ENCODE data around the gene CLEC12A.
"Not testable (repeated sequence)": the region's sequence is repeated elsewhere in the genome, so short reads cannot be mapped to it uniquely, and the experiment has no call there.

CLEC12A gene

DNA sequence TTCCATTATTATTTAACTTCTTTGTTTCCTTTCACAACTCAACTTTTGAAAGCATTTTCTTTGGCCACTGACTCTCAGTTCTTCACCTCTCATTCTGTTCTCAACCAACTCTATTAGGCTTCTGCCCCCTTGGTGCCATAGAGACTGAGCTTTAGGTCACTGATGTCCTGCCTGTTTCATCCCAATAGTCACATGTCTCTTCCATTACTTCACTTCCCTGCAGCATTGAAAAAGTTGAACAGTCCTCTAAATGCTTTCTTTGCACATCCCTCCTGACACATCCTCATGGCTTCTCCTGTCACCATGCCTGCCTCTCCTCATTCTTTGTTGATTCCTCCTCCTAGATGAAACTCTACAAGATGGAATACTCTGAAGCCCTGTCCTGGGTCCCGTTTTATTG lies 2.7 kb downstream of the CLEC12A start:
- DNase-seq: no peak

DNA sequence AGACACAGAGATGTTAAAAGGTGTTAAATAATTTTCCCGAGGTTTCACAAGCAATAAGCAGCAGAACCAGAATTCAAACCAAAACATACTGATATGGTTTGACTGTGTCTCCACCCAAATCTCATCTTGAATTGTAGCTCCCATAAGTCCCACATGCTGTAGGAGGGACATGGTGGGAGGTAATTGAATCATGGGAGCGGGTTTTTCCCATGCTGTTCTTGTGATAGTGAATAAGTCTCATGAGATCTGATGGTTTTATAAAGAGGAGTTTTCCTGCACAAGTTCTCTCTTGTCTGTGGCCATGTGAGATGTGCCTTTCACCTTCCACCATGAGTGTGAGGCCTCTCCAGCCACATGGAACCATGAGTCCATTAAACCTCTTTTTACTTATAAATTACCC lies 3.5 kb downstream of the CLEC12A start:
- not testable (repeated sequence) for DNase-seq

DNA sequence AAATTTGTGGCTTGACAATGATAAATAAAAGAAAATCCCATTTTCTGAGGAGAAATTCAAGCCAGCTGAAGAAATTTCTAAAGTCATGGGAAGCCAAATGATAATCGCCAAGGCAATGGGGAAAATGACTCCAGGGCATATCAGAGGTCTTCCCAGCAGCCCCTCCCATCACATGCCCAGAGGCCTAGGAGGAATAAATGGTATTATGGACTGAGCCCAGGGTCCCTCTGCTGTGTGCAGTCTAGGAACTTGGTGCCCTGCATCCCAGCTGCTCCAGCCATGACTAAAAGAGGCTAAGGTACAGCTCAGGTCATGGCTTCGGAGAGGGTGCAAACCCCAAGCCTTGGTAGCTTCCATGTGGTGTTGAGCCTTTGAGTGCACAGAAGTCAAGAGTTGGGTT lies 4.4 kb downstream of the CLEC12A start:
- DNase-seq: no peak

DNA sequence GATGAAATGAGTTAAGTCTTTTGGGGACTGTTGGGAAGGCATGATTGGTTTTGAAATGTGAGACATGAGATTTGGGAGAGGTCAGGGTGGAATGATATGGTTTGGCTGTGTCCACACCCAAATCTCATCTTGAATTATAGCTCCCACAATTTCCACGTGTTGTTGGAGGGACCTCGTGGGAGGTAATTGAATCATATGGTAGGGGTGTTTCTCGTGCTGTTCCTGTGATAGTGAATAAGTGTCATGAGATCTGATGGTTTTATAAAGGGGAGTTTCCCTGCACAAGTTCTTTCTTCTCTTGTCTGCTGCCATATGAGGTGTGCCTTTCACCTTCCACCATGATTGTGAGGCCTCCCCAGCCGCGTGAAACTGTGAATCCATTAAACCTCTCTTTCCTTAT lies 5.4 kb downstream of the CLEC12A start:
- DNase-seq: not testable (repeated sequence)

DNA sequence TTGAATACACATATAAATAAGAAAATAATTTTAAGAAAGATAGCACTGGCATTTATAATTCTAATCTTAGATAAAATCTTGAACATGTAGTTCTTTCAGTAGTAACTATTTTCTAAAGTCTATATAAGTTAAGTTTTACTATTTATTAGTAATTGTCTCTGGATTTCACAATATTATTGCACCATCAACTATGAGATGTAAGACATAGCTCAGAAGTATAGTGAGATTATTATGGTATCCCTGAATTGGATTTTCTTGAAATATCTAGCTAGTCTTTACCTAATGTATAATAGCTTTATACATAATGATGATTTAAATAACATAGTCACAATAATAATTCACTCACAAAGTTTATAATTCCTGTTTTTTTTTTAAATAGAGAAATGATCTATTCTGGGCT lies 6.7 kb downstream of the CLEC12A start:
- DNase-seq: no peak

DNA sequence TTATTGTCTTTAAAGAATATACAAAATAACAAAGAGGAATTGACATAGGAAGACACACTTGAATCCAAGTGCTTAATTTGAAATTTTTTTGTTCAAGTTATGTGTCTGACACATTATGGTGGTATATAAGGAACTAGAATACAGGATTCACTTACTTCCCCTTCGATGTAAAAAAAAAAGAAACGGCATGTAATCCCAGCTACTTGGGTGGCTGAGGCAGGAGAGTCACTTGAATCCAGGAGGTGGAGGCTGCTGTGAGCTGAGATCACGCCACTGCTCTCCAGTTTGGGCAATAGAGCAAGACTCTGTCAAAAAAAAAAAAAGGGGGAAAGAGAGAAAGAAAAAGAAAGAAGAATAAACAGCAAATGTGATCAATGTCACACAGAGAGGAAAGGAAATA lies 8.9 kb downstream of the CLEC12A start:
- no peak for DNase-seq

DNA sequence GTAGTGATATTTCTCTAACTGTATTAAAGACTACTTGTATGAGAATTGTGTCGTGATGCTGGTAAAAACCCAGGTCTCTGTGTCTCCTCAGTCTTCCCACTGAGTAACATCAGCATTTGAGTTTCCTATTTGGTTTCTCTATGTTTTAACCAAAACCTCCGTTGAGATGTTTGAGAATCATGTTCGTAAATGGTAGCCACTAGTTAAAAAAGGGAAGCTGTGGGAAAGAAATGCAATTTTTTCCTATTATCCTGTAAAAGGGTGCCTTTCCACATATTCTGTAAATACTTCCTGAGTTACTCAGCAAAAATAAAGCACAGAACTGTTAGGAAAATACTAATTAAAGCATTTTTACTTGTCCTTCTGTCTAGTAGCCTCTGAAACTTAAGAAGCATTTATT lies 20.7 kb downstream of the CLEC12A start:
- no peak for DNase-seq

DNA sequence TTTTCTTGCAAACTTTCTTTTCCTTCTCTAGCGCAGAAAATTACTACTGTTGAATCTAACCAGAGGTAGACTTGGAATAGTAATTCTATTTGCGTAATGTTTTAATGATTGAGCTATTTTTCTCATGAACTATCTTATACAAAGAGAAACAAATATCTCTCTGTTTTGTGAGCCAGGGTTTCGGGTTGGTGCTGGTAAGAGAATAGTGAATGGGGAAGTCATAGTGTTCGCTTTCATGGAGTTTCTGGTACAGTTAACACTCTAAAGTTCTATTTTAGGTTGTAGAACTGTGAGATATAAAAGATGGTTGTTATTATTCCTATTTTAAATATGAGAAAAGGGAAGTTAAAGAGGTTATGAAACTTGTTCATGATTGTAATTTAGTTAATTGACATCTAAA lies 21.1 kb downstream of the CLEC12A start:
- DNase-seq: no peak

DNA sequence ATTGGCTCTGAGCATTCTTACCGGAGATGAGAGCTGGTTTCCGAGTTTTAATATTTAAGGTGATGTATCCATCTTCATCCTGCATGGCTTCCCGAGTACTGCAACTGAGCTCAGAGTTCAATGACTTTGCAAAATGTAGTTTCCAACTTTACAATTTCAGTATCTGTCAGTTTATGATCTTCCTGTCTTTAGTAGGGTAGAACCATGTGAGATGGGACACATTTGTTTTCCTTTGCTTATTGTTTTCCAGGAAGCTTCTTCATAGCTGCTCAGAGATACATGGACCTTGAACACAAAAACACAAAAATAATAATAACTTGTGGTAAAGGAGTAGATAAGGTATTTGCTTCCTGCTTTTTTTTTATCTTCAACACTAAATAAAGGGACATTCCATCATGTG lies 27.8 kb downstream of the CLEC12A start, which contains the start of gene CLEC1B:
Gene CLEC1B, minus strand, starts transcription at position 106 of the 400 bp plus-strand sequence. Its CDS starts 21 bp downstream, at position 85.
- no peak for DNase-seq

DNA sequence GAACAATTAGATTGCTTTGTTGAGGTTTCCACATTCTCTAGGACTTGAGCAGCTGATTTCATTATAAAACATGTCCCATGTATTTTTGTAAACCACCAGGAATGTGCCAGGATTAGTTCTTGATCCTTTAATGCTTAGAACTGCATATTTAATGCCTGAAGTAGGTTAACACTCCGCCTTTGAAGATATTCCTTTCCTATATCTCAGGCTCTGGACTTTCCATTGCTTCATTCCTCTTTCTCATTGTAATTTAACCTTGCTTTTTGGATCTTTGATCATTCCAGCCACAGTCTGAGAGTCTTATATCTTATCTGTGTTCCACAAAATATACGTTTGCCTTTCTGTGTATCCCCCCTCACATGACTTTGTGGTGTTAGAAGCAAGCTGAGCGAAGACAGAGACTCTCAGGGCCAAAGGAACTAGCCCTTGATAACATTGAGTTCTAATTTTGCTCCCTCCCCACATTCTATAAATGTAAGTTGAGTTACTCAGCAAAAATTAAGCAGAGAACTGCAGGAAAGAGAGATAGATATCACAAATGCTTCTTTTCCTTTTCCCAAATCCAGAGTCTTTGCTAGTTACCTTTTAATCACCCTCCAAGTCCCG lies 30.1 kb downstream of the CLEC12A start:
- DNase-seq: no peak

DNA sequence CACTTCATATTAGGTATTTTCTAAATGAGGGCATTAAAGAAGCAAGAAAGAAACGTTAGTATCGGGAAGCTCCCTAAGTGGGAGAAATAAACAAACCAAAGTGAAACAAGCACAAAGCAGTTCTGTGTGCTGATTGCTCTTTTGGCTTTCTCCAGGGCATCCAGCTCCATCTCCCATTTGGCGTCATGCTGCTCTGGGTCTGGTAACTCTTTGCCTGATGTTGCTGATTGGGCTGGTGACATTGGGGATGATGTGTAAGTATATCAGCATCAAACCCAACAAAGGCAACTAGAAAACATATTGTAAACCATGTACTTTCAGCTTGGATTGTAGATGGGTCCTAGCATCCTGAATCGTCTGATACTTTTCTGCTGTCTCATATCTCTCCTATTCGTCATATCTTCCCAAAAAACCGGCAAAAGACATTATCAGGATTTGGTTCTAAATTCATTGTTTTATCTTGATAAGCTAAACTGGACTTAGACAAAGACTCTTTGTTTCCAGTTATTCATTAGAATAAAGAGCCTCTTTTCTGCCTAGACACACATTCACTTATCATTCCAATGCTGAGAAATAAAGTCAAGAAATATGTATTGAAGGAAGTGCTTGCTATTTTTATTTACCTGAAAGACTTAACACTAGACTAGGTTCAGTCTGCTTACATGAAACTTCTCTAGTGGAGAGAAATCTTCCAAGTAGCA lies 41.6 kb downstream of the CLEC12A start:
- DNase-seq: no peak

DNA sequence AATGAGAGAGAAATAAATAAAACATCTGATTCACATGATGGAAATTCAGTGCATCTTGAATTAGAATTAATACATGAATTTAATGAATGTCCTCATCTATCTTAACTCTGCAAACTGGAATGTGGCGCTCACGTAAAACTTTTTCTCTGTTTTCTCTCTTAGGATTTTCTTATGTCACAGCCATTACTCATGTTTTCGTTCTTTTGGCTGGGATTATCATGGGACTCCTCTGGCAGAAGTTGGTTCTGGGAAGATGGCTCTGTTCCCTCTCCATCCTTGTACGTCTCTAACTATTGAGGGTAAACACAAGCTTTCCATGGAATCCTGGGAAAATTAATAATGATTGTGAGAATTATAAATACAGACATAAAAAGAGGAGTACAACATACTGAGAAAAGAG lies 44.2 kb downstream of the CLEC12A start:
- DNase-seq: no peak

DNA sequence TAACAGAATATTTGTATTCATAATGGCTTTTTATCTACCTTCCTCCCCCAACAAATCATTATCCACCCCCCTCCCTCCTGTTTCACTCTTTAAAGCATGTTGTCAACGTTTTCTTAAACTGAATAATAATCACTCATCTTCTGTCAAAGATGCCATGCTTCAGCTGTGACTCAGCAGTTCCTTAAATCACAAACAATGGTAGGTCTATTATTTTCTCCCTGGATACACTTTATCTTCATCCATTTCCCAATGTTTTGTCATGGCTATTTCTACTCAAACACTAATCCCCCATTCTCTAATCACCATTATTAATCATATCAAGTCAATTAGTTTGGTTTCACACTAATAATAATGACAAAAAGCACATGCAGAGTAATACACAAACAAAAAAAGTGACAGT lies 45.7 kb downstream of the CLEC12A start:
- no peak for DNase-seq

DNA sequence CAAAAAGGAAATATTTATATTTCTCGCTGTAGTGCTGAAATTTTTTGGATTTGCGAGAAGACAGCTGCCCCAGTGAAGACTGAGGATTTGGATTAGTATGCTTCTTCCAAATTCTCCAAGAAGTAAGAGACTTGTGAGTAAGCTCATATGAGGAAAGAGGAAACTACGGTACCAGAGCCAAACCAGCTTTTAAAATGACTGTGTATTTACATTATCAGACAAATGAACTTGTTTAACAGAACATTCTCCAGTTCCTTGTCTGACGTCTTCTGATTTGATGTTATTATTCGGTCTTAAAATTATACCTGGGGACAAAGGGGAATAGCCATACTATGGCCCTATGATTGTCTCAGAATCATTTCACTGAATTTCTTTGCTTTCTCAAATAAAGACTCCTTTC lies 47.2 kb downstream of the CLEC12A start:
- DNase-seq: no peak

DNA sequence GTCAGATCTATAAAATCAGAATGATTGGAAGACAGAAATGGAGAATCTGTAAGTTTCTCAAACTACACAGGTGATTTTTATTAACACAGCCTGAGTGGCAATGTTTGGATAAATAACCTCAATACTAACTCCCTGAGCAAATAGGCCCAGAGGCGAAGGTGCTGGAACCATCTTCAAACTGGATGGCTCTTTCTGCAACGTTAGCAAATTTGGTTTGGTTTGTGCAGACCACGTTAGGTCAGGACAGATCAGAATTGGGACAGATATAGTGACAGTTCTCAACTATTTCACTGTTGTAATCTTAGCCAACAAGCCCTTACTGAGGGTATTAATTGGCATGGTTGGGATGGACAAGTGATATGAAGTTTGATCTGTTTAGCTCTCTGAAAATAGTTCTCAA lies 50.1 kb downstream of the CLEC12A start:
- no peak for DNase-seq

DNA sequence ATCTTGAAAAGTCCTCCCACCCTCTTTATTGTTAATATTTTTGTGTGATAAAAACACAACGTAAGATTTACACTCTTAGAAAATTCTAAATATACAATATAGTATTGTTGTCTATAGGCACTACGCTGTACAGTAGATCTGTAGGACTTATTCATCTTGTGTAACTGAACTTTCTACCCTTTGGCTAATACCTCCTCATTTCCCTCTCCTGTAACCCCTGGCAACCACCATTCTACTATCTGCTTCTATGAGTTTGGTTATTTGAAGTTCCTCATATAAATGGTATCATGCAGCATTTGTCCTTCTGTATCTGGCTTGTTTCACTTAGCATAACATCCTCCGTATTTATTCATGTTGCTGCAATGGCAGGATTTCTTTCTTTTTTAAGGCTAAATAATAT lies 54.0 kb downstream of the CLEC12A start:
- DNase-seq: no peak

DNA sequence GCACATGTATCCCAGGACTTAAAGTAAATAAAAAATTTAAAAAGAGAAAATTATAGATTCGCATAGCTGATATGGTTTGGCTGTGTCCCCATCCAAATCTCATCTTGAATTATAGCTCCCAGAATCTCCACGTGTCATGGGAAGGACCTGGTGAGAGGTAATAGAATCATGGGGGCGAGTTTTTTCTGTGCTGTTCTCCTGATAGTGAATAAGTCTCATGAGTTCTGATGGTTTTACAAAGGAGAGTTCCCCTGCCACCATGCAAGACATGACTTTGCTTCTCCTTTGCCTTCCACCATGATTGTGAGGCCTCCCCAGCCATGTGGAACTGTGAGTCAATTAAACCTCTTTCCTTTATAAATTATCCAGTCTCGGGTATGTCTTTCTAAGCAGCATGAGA lies 55.5 kb downstream of the CLEC12A start:
- not testable (repeated sequence) for DNase-seq

DNA sequence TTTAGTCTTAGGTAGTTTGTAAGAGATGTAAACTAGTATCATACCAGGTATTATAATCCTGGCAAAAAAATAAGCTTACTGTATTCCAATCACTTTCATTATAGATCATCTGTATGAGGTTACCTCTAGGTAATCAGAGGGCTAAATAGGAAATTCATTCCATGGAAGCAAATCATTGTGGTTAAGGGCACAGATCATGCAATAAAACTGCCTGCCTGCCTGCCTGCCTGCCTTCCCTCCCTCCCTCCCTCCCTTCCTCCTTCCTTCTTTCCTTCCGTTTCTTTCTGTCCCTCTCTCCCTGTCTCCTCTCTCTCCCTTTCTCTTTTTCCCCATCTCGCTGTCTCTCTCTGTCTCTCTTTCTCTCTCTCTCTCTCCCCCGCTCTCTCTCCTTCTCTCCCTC lies 56.1 kb downstream of the CLEC12A start:
- DNase-seq: no peak

DNA sequence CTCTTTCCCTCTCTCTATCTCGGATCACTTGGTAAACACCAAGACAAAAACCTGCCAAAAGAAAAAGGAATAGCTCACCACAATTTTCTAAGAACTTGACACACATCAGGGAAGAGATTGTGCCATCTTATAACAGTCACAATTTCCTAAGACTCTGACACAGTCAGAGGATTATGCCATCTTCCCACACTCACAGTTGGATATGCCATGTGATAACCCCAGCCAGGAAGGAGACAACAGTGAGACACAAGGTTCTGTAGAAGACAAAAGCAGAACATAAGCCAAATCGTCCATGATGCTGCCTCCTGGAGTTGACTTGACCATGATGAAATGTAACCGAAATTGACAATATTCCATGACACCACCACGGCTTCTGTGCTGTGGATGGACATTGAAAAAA lies 56.5 kb downstream of the CLEC12A start:
- no peak for DNase-seq

DNA sequence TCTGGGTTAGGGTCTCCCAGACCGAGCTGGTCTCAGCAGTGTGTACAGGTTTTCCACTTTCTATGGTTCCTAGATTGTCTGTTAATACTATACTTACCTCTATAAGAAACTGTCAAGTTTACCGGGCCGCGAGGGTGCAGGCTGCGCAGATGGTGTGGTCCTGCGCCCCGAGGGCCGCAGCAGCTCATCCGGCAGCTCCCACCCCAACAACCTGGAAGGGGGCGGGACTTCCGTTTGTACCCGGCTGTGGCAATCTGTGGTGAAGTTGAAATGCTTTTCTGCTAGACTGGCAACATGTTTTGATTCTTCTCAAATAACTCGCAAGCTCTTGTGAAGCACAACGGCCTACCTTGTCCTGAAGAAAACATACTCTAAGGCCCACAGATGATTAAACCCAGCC lies 59.2 kb downstream of the CLEC12A start, which contains the start of gene CLEC9A:
Gene CLEC9A, plus strand, starts transcription at position 237 of the 400 bp plus-strand sequence. CDS start 22,006 bp downstream, outside the sequence.
- no peak for DNase-seq

DNA sequence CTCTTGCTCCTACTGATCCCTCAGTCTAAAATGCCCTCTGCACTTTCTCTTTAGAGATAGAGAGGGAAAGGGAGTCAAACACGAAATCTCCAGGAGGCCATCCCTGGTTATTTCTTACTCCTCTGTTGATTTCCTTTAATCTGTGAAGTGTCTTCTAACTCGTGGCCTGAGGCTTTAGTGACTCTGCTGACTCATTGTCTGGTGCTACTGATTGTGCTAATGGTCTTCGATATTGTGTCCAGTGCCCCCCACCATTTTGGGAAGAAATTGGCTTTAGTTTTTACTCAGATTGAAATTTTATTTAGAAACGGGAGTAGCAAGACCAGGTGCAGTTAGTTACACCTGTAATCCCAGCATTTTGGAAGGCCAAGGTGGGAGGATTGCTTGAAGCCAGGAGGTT lies 60.1 kb downstream of the CLEC12A start:
- DNase-seq: no peak

DNA sequence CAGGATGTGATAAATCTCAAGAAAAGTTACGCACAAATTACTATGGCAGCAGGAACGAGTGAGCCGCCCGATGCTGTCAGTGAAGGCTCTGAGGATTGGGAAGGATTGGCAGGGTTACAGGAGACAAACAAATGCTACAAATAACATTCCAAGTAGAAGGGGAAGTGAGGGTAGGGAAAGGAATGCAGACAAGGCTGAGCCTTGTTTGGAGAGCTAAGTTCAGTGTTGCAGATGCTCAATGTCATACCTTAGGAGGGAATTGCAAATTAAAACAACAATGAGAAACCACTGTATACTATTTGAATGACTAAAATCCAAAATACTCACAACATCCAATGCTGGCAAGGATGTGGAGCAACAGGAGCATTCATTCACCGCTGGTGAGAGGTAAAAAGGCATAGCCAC lies 60.6 kb downstream of the CLEC12A start:
- no peak for DNase-seq

DNA sequence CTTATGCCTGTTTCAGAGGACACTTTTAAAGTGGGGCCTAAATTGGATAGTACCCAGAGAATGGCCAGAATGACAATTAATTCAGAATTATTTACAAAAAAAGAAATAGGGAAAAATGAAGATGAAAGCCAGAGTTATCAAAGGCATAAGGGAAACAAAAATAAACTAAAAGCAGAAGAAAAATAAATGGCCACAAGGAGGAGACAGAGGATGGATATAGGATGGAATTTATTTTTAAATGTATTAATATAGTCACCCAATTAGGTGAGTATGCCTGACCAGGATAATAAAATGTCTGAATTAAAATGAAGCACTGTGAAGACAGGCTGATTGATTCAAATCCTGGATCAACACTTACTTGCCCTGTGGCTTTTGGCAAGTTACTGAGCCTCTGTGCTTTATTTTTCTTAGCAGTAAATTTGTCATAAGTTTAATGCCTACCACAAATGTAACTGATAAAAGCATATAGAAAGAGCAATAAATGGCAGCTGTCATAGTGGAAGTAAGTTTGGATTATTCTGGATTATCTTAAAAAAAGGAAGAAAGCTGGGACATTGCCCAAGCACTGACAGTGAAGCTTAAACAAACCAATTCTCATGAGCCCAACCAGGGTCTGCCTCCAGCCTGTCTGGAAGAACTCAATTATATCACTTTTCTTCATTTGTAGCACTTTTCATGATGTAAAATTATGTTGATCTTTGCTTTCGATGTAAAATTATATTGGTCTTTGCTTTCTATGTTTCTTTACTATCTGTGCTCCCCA lies 62.8 kb downstream of the CLEC12A start:
- DNase-seq: no peak
